Measurements from ENCODE around the gene DHX58. TPM values are rescaled to one million over a fixed set of nuclear protein-coding genes. Genes with fewer than 3 reads are reported as not detected.

Gene DHX58
- total RNA-seq, 2 experiments from 2014 or later = 10.3 to 19.4 TPM

- Histone ChIP-seq H3K36me3 (ENCODE audit: insufficient read depth, low read length) (no peaks in the 10 kb centered on the region), H3K4me1 (ENCODE audit: insufficient read depth, low read length, poor library complexity, severe bottlenecking) (peaks cover 17% of the 10 kb centered on the region), H3K9me3 (ENCODE audit: low read length) (no peaks in the 10 kb centered on the region), H3K79me2 (ENCODE audit: insufficient read depth, low read depth, low read length) (no peaks in the 10 kb centered on the region), H2AFZ (ENCODE audit: low read length) (no peak overlapping the region), H3K4me3 (ENCODE audit: low read depth, low read length, poor library complexity, severe bottlenecking) (no peak overlapping the region), H3K27ac (ENCODE audit: low read depth, low read length, poor library complexity, severe bottlenecking) (no peak overlapping the region), H3K4me2 (ENCODE audit: low read length) (no peak overlapping the region), H4K20me1 (ENCODE audit: insufficient read depth, low read length) (no peaks in the 10 kb centered on the region), H3K9me2 (ENCODE audit: insufficient read depth, low read length) (no peaks in the 10 kb centered on the region)
- no TSS peak for BruUV-seq (replicated peaks)
- DNase-seq (ENCODE audit: low spot score) = no peak
- TF ChIP-seq CTCF (conservative IDR thresholded peaks at IDR 0.05; ENCODE audit: low read length) (no peak), EZH2phosphoT487 (IDR thresholded peaks at IDR 0.05; ENCODE audit: borderline replicate concordance, low read depth, low read length) (no peak)
- intact Hi-C loops (cut with micrococcal nuclease; ENCODE audit: unreplicated experiment) = no loop called here
- CTCF ChIA-PET (ENCODE audit: unreplicated experiment) = no interaction called here
- POLR2A ChIA-PET = no interaction called here
Observed at GRCh38 chr17:42062681-42063080, 49.8 kb downstream of the DHX58 start.

- no peaks in the 10 kb centered on the region for H4K20me1 ChIP-seq (ENCODE audit: insufficient read depth, low read length)
- no TSS peak for BruUV-seq (replicated peaks)
- no peaks in the 10 kb centered on the region for H3K36me3 ChIP-seq (ENCODE audit: insufficient read depth, low read length)
- TF ChIP-seq EZH2phosphoT487 (IDR thresholded peaks at IDR 0.05; ENCODE audit: borderline replicate concordance, low read depth, low read length) (no peak), CTCF (conservative IDR thresholded peaks at IDR 0.05; ENCODE audit: low read length) (no peak)
- intact Hi-C loops (cut with micrococcal nuclease; ENCODE audit: unreplicated experiment) = no loop called here
- no peak overlapping the region for H3K4me2 ChIP-seq (ENCODE audit: low read length)
- no peak overlapping the region for H3K4me3 ChIP-seq (ENCODE audit: low read depth, low read length, poor library complexity, severe bottlenecking)
- no peak overlapping the region for H2AFZ ChIP-seq (ENCODE audit: low read length)
- DNase-seq (ENCODE audit: low spot score) = no peak
- H3K79me2 ChIP-seq (ENCODE audit: insufficient read depth, low read depth, low read length) = no peaks in the 10 kb centered on the region
- ChIA-PET CTCF (ENCODE audit: unreplicated experiment) (no interaction called here), POLR2A (no interaction called here)
- H3K27ac ChIP-seq (ENCODE audit: low read depth, low read length, poor library complexity, severe bottlenecking) = no peak overlapping the region
- H3K4me1 ChIP-seq (ENCODE audit: insufficient read depth, low read length, poor library complexity, severe bottlenecking) = peaks cover 17% of the 10 kb centered on the region
- no peaks in the 10 kb centered on the region for H3K9me3 ChIP-seq (ENCODE audit: low read length)
- H3K9me2 ChIP-seq (ENCODE audit: insufficient read depth, low read length) = no peaks in the 10 kb centered on the region
Observed at GRCh38 chr17:42061646-42062487, 50.6 kb downstream of the DHX58 start.

- H3K36me3 ChIP-seq (ENCODE audit: insufficient read depth, low read length) = no peaks in the 10 kb centered on the region
- H2AFZ ChIP-seq (ENCODE audit: low read length) = peak overlapping the region; percentile 48; the same call in 1 of the 2 replicates
- intact Hi-C loops (cut with micrococcal nuclease; ENCODE audit: unreplicated experiment) = no loop called here
- H3K27ac ChIP-seq (ENCODE audit: low read depth, low read length, poor library complexity, severe bottlenecking) = no peak overlapping the region
- H4K20me1 ChIP-seq (ENCODE audit: insufficient read depth, low read length) = no peaks in the 10 kb centered on the region
- TF ChIP-seq EZH2phosphoT487 (IDR thresholded peaks at IDR 0.05; ENCODE audit: borderline replicate concordance, low read depth, low read length) (no peak), CTCF (conservative IDR thresholded peaks at IDR 0.05; ENCODE audit: low read length) (no peak)
- no peak for DNase-seq (ENCODE audit: low spot score)
- no TSS peak for BruUV-seq (replicated peaks)
- ChIA-PET CTCF (ENCODE audit: unreplicated experiment) (no interaction called here), POLR2A (no interaction called here)
- no peak overlapping the region for H3K4me3 ChIP-seq (ENCODE audit: low read depth, low read length, poor library complexity, severe bottlenecking)
- H3K9me2 ChIP-seq (ENCODE audit: insufficient read depth, low read length) = no peaks in the 10 kb centered on the region
- H3K4me2 ChIP-seq (ENCODE audit: low read length) = no peak overlapping the region
- H3K79me2 ChIP-seq (ENCODE audit: insufficient read depth, low read depth, low read length) = no peaks in the 10 kb centered on the region
- H3K9me3 ChIP-seq (ENCODE audit: low read length) = 0 out of 2 replicates have a peak, but pooled peaks cover 8% of the 10 kb centered on the region
- peaks cover 17% of the 10 kb centered on the region for H3K4me1 ChIP-seq (ENCODE audit: insufficient read depth, low read length, poor library complexity, severe bottlenecking)
Observed at GRCh38 chr17:42060231-42060630, 52.3 kb downstream of the DHX58 start.
